ENCODE data around the gene G6PC3. TPM values are rescaled to one million over a fixed set of nuclear protein-coding genes. Genes with fewer than 3 reads are reported as not detected.

Gene G6PC3
- polyA plus RNA-seq, 1 of the 3 experiments (the other 2 are of a cell fraction), result 166 TPM

- H3K9ac ChIP-seq, result peak overlapping the region; percentile 70; the same call in 1 of the 2 replicates
- H3K27me3 ChIP-seq (ENCODE audit: insufficient read depth), result no peaks in the 10 kb centered on the region
- H3K4me2 ChIP-seq, result peak overlapping the region; percentile 76
- H3K4me3 ChIP-seq (ENCODE audit: low read depth in 2 of 2, low read length in 1 of 2), result peak overlapping the region in 1 of 2 experiments; percentile 37; a peak in 1 of 4 replicates
- ChIA-PET CTCF (interaction anchor here (1.1 to 4.7 kb wide), 5 partner anchors 10 to 28 kb away, joined by 3 to 19 read pairs (median 5); partner anchors contain the start of gene HDAC5), POLR2A (interaction anchor here (0.7 to 1.1 kb wide), 3 partner anchors 8 to 28 kb away, joined by 3 to 5 read pairs (median 4); partner anchors contain the start of gene HDAC5)
- peaks cover 11 to 14% of the 10 kb centered on the region in 2 experiments; a peak in 3 of 4 replicates for H3K4me1 ChIP-seq (ENCODE audit: control insufficient read depth in 1 of 2, insufficient read depth in 2 of 2, low read depth in 1 of 2, low read length in 1 of 2)
- H3F3A ChIP-seq (replicated peaks; ENCODE audit: insufficient read depth), result peaks cover 11% of the 10 kb centered on the region
- 0% methylated on average over 2 of the region's 2 CpGs for WGBS (ENCODE audit: low lambda C conversion rate)
- H3K36me3 ChIP-seq (replicated peaks in 1 of 2; ENCODE audit: control insufficient read depth in 1 of 2, insufficient read depth in 2 of 2, low read length in 1 of 2), result peaks cover 0 to 8% of the 10 kb centered on the region in 2 experiments
- peaks cover 36% of the 10 kb centered on the region; the same call in 1 of the 2 replicates for H3K79me2 ChIP-seq (ENCODE audit: insufficient read depth)
- peak overlapping the region; percentile 87 to 92 for H3K27ac ChIP-seq (ENCODE audit: low read depth in 2 of 2, low read length in 1 of 2)
- H2AFZ ChIP-seq (ENCODE audit: low read depth), result peak overlapping the region; percentile 55; the same call in 1 of the 2 replicates
- TF ChIP-seq MAX (IDR thresholded peaks at IDR 0.05; ENCODE audit: low read depth), result no peak
- TF ChIP-seq, protein P1, sequence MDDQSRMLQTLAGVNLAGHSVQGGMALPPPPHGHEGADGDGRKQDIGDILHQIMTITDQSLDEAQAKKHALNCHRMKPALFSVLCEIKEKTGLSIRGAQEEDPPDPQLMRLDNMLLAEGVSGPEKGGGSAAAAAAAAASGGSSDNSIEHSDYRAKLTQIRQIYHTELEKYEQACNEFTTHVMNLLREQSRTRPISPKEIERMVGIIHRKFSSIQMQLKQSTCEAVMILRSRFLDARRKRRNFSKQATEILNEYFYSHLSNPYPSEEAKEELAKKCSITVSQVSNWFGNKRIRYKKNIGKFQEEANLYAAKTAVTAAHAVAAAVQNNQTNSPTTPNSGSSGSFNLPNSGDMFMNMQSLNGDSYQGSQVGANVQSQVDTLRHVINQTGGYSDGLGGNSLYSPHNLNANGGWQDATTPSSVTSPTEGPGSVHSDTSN (IDR thresholded peaks at IDR 0.05), result no peak
- no peaks in the 10 kb centered on the region for H3K9me3 ChIP-seq
- no peak for DNase-seq
- H4K20me1 ChIP-seq (ENCODE audit: insufficient read depth), result no peaks in the 10 kb centered on the region
- no peaks in the 10 kb centered on the region for H3K9me2 ChIP-seq
Observed at GRCh38 chr17:44095388-44095646, 24.8 kb downstream of the G6PC3 start.

GRCh38 chr17:44095647-44096496, 25.3 kb downstream of the G6PC3 start:
- POLR2A ChIA-PET, result interaction anchor here (0.6 to 1.1 kb wide), 4 partner anchors 9 to 102 kb away, joined by 3 to 5 read pairs (median 4); partner anchors contain the start of gene HDAC5
- peak overlapping the region; percentile 55; the same call in 1 of the 2 replicates for H2AFZ ChIP-seq (ENCODE audit: low read depth)
- TF ChIP-seq EP300 (IDR thresholded peaks at IDR 0.05; ENCODE audit: borderline replicate concordance in 1 of 2, low read depth in 1 of 2, low read length in 1 of 2) (no peak), IRF3 (IDR thresholded peaks at IDR 0.05; ENCODE audit: low read depth, low read length) (no peak), POLR2AphosphoS5 (IDR thresholded peaks at IDR 0.05; ENCODE audit: low read depth, low read length) (peak; percentile 68; the same call in 1 of the 2 replicates), TEAD4 (IDR thresholded peaks at IDR 0.05; ENCODE audit: borderline replicate concordance, insufficient read depth) (no peak), FOSL2 (IDR thresholded peaks at IDR 0.05; ENCODE audit: borderline replicate concordance, low read depth) (no peak), JUND (IDR thresholded peaks at IDR 0.05) (no peak), RAD21 (IDR thresholded peaks at IDR 0.05; ENCODE audit: low read length) (peak; percentile 37), ELF1 (IDR thresholded peaks at IDR 0.05) (0 out of 2 replicates have a peak, but pooled peaks have one; percentile 32), SIN3A (IDR thresholded peaks at IDR 0.05; ENCODE audit: borderline replicate concordance, low read depth, low read length) (no peak), FOXM1 (IDR thresholded peaks at IDR 0.05; ENCODE audit: low read depth) (no peak), NFIC (IDR thresholded peaks at IDR 0.05; ENCODE audit: borderline replicate concordance) (no peak), USF1 (IDR thresholded peaks at IDR 0.05; ENCODE audit: borderline replicate concordance, low read depth) (no peak), EZH2phosphoT487 (IDR thresholded peaks at IDR 0.05; ENCODE audit: borderline replicate concordance, low read depth) (no peak)
- TF ChIP-seq, protein P2, sequence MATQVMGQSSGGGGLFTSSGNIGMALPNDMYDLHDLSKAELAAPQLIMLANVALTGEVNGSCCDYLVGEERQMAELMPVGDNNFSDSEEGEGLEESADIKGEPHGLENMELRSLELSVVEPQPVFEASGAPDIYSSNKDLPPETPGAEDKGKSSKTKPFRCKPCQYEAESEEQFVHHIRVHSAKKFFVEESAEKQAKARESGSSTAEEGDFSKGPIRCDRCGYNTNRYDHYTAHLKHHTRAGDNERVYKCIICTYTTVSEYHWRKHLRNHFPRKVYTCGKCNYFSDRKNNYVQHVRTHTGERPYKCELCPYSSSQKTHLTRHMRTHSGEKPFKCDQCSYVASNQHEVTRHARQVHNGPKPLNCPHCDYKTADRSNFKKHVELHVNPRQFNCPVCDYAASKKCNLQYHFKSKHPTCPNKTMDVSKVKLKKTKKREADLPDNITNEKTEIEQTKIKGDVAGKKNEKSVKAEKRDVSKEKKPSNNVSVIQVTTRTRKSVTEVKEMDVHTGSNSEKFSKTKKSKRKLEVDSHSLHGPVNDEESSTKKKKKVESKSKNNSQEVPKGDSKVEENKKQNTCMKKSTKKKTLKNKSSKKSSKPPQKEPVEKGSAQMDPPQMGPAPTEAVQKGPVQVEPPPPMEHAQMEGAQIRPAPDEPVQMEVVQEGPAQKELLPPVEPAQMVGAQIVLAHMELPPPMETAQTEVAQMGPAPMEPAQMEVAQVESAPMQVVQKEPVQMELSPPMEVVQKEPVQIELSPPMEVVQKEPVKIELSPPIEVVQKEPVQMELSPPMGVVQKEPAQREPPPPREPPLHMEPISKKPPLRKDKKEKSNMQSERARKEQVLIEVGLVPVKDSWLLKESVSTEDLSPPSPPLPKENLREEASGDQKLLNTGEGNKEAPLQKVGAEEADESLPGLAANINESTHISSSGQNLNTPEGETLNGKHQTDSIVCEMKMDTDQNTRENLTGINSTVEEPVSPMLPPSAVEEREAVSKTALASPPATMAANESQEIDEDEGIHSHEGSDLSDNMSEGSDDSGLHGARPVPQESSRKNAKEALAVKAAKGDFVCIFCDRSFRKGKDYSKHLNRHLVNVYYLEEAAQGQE (IDR thresholded peaks at IDR 0.05; ENCODE audit: low read depth, low read length), result no peak
- TF ChIP-seq, protein P3, sequence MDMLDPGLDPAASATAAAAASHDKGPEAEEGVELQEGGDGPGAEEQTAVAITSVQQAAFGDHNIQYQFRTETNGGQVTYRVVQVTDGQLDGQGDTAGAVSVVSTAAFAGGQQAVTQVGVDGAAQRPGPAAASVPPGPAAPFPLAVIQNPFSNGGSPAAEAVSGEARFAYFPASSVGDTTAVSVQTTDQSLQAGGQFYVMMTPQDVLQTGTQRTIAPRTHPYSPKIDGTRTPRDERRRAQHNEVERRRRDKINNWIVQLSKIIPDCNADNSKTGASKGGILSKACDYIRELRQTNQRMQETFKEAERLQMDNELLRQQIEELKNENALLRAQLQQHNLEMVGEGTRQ (IDR thresholded peaks at IDR 0.05; ENCODE audit: borderline replicate concordance, low read depth, low read length), result no peak

More at GRCh38 chr17:44095647-44096496, 25.3 kb downstream of the G6PC3 start:
- peak overlapping the region; percentile 13 to 37; a peak in 1 of 4 replicates for H3K4me3 ChIP-seq (ENCODE audit: low read depth in 2 of 2, low read length in 1 of 2)
- H3K9me2 ChIP-seq, result no peaks in the 10 kb centered on the region
- DNase-seq, result peak; percentile 85
- H3F3A ChIP-seq (replicated peaks; ENCODE audit: insufficient read depth), result peaks cover 11% of the 10 kb centered on the region
- peak overlapping the region; percentile 87 to 92 for H3K27ac ChIP-seq (ENCODE audit: low read depth in 2 of 2, low read length in 1 of 2)
- peaks cover 11 to 14% of the 10 kb centered on the region in 2 experiments; a peak in 3 of 4 replicates for H3K4me1 ChIP-seq (ENCODE audit: control insufficient read depth in 1 of 2, insufficient read depth in 2 of 2, low read depth in 1 of 2, low read length in 1 of 2)
- no peaks in the 10 kb centered on the region for H4K20me1 ChIP-seq (ENCODE audit: insufficient read depth)
- no peaks in the 10 kb centered on the region for H3K27me3 ChIP-seq (ENCODE audit: insufficient read depth)
- WGBS (ENCODE audit: low lambda C conversion rate), result 40% methylated on average over 10 of the region's 12 CpGs
- H3K9ac ChIP-seq, result peak overlapping the region; percentile 70
- no peaks in the 10 kb centered on the region for H3K9me3 ChIP-seq
- peak overlapping the region; percentile 76 for H3K4me2 ChIP-seq
- peaks cover 0 to 8% of the 10 kb centered on the region in 2 experiments for H3K36me3 ChIP-seq (replicated peaks in 1 of 2; ENCODE audit: control insufficient read depth in 1 of 2, insufficient read depth in 2 of 2, low read length in 1 of 2)
- H3K79me2 ChIP-seq (ENCODE audit: insufficient read depth), result peaks cover 39% of the 10 kb centered on the region; the same call in 1 of the 2 replicates
- CTCF ChIA-PET, result interaction anchor here (0.6 to 4.7 kb wide), 7 partner anchors 9 to 297 kb away, joined by 3 to 19 read pairs (median 5); no protein-coding TSS in a partner anchor
